NCI-H1092 (cell line): Measurements from ENCODE around the gene STAMBPL1.

Source experiments
- DNase-seq: peaks from one replicate; lab custom pipeline; 2025; lab: John Stamatoyannopoulos, UW

STAMBPL1 gene

GRCh38 chr10:88893611-88894010 lies 13.6 kb downstream of the STAMBPL1 start:
- DNase-seq: no peak

- DNase-seq: no peak
These were observed 15.2 kb downstream of the STAMBPL1 start for GRCh38 chr10:88895250-88895649.

GRCh38 chr10:88896372-88896993 lies 16.4 kb downstream of the STAMBPL1 start:
- DNase-seq: no peak

GRCh38 chr10:88896994-88897853 lies 17.2 kb downstream of the STAMBPL1 start:
- DNase-seq: no peak

- DNase-seq: no peak
These were observed 18.7 kb downstream of the STAMBPL1 start for GRCh38 chr10:88898727-88899126.

- no peak for DNase-seq
These were observed 19.8 kb downstream of the STAMBPL1 start for GRCh38 chr10:88899886-88900285.

- no peak for DNase-seq
These were observed 21.4 kb downstream of the STAMBPL1 start for GRCh38 chr10:88901206-88901983.

- no peak for DNase-seq
These were observed 22.1 kb downstream of the STAMBPL1 start for GRCh38 chr10:88901984-88902789.

- DNase-seq: no peak
These were observed 23.7 kb downstream of the STAMBPL1 start for GRCh38 chr10:88903715-88904114.

GRCh38 chr10:88906921-88907320 lies 26.9 kb downstream of the STAMBPL1 start:
- no peak for DNase-seq

- DNase-seq: no peak
These were observed 28.1 kb downstream of the STAMBPL1 start for GRCh38 chr10:88908194-88908593.

GRCh38 chr10:88911116-88911515 lies 31.1 kb downstream of the STAMBPL1 start:
- no peak for DNase-seq

GRCh38 chr10:88911851-88912250 lies 31.8 kb downstream of the STAMBPL1 start:
- no peak for DNase-seq

GRCh38 chr10:88913127-88913526 lies 33.1 kb downstream of the STAMBPL1 start:
- no peak for DNase-seq

GRCh38 chr10:88913788-88914187 lies 33.7 kb downstream of the STAMBPL1 start:
- DNase-seq: no peak

GRCh38 chr10:88915781-88916180 lies 35.7 kb downstream of the STAMBPL1 start:
- DNase-seq: no peak

- DNase-seq: no peak
These were observed 36.2 kb downstream of the STAMBPL1 start for GRCh38 chr10:88916231-88916630.

GRCh38 chr10:88916986-88917385 lies 36.9 kb downstream of the STAMBPL1 start:
- no peak for DNase-seq

- DNase-seq: no peak
These were observed 38.3 kb downstream of the STAMBPL1 start for GRCh38 chr10:88918191-88918905.

GRCh38 chr10:88919041-88919440 lies 39.0 kb downstream of the STAMBPL1 start:
- DNase-seq: no peak

- no peak for DNase-seq
These were observed 40.2 kb downstream of the STAMBPL1 start for GRCh38 chr10:88920198-88920597.
